ENCODE results near the gene LAMB4.

The LAMB4 gene

GRCh38 chr7:108071551-108071950, 58.6 kb downstream of the LAMB4 start:
- no peak for TF ChIP-seq POLR2A (IDR thresholded peaks at IDR 0.05; ENCODE audit: low read depth, low read length)
- no peak for DNase-seq (ENCODE audit: insufficient read length, low spot score)
- no peak for FAIRE-seq

GRCh38 chr7:108069646-108070045, 60.5 kb downstream of the LAMB4 start:
- no peak for TF ChIP-seq POLR2A (IDR thresholded peaks at IDR 0.05; ENCODE audit: low read depth, low read length)
- FAIRE-seq (no peak), DNase-seq (ENCODE audit: insufficient read length, low spot score) (no peak)

- FAIRE-seq (no peak), DNase-seq (ENCODE audit: insufficient read length, low spot score) (no peak)
- no peak for TF ChIP-seq POLR2A (IDR thresholded peaks at IDR 0.05; ENCODE audit: low read depth, low read length)
These were observed 62.3 kb downstream of the LAMB4 start for GRCh38 chr7:108067844-108068243.

- no peak for DNase-seq (ENCODE audit: insufficient read length, low spot score)
- TF ChIP-seq POLR2A (IDR thresholded peaks at IDR 0.05; ENCODE audit: low read depth, low read length): no peak
- FAIRE-seq: no peak
These were observed 63.7 kb downstream of the LAMB4 start for GRCh38 chr7:108066486-108066885.

GRCh38 chr7:108063520-108063933, 66.6 kb downstream of the LAMB4 start:
- no peak for TF ChIP-seq POLR2A (IDR thresholded peaks at IDR 0.05; ENCODE audit: low read depth, low read length)
- FAIRE-seq: no peak
- no peak for DNase-seq (ENCODE audit: insufficient read length, low spot score)

- no peak for TF ChIP-seq POLR2A (IDR thresholded peaks at IDR 0.05; ENCODE audit: low read depth, low read length)
- FAIRE-seq: no peak
- DNase-seq (ENCODE audit: insufficient read length, low spot score): no peak
These were observed 67.7 kb downstream of the LAMB4 start for GRCh38 chr7:108062250-108063014.

- FAIRE-seq (no peak), DNase-seq (ENCODE audit: insufficient read length, low spot score) (no peak)
- TF ChIP-seq POLR2A (IDR thresholded peaks at IDR 0.05; ENCODE audit: low read depth, low read length): no peak
These were observed 70.6 kb downstream of the LAMB4 start for GRCh38 chr7:108059526-108059925.

GRCh38 chr7:108057951-108058481, 72.1 kb downstream of the LAMB4 start:
- FAIRE-seq: no peak
- no peak for DNase-seq (ENCODE audit: insufficient read length, low spot score)
- TF ChIP-seq POLR2A (IDR thresholded peaks at IDR 0.05; ENCODE audit: low read depth, low read length): no peak

GRCh38 chr7:108055611-108056021, 74.5 kb downstream of the LAMB4 start:
- no peak for FAIRE-seq
- no peak for TF ChIP-seq POLR2A (IDR thresholded peaks at IDR 0.05; ENCODE audit: low read depth, low read length)

GRCh38 chr7:108054537-108054936, 75.6 kb downstream of the LAMB4 start:
- DNase-seq (ENCODE audit: insufficient read length, low spot score) (no peak), FAIRE-seq (no peak)
- no peak for TF ChIP-seq POLR2A (IDR thresholded peaks at IDR 0.05; ENCODE audit: low read depth, low read length)

More at GRCh38 chr7:108055611-108056021, 74.5 kb downstream of the LAMB4 start:
- DNase-seq (ENCODE audit: insufficient read length, low spot score): no peak

- FAIRE-seq: no peak
- no peak for DNase-seq (ENCODE audit: insufficient read length, low spot score)
- TF ChIP-seq POLR2A (IDR thresholded peaks at IDR 0.05; ENCODE audit: low read depth, low read length): no peak
These were observed 76.9 kb downstream of the LAMB4 start for GRCh38 chr7:108053250-108053649.

- FAIRE-seq (no peak), DNase-seq (ENCODE audit: insufficient read length, low spot score) (no peak)
- no peak for TF ChIP-seq POLR2A (IDR thresholded peaks at IDR 0.05; ENCODE audit: low read depth, low read length)
These were observed 78.7 kb downstream of the LAMB4 start for GRCh38 chr7:108051454-108051853.

GRCh38 chr7:108049962-108050361, 80.2 kb downstream of the LAMB4 start:
- TF ChIP-seq POLR2A (IDR thresholded peaks at IDR 0.05; ENCODE audit: low read depth, low read length): no peak
- DNase-seq (ENCODE audit: insufficient read length, low spot score): no peak
- FAIRE-seq: no peak

GRCh38 chr7:108048422-108048821, 81.7 kb downstream of the LAMB4 start:
- FAIRE-seq (no peak), DNase-seq (ENCODE audit: insufficient read length, low spot score) (no peak)
- TF ChIP-seq POLR2A (IDR thresholded peaks at IDR 0.05; ENCODE audit: low read depth, low read length): no peak

GRCh38 chr7:108046952-108047506, 83.1 kb downstream of the LAMB4 start:
- DNase-seq (ENCODE audit: insufficient read length, low spot score) (no peak), FAIRE-seq (no peak)
- TF ChIP-seq POLR2A (IDR thresholded peaks at IDR 0.05; ENCODE audit: low read depth, low read length): no peak
